B cell (primary cell): Measurements from ENCODE around the gene NELL2. TPM values are rescaled to one million over a fixed set of nuclear protein-coding genes. Genes with fewer than 3 reads are reported as not detected.

Experiments
- ATAC-seq: fragments of 200-7000 bp; cut with Tn5 transposase; one replicate; pipeline ENCODE4 v1.10.0; 2021; ENCODE audit warnings: low read depth, mild to moderate bottlenecking, moderate number of reproducible peaks, moderate library complexity
- CTCF ChIA-PET: fragments of 350-600 bp; sonication (Branson Sonifier 250); formaldehyde crosslinking; loops from one replicate; lab custom pipeline; 2021; ENCODE audit warnings: antibody characterized with exemption, inconsistent platforms; lab: Charles Lee
- POLR2A ChIA-PET: fragments of 350-600 bp; sonication (Branson Sonifier 250); formaldehyde crosslinking; loops from one replicate; lab custom pipeline; 2021; ENCODE audit warnings: antibody characterized with exemption; lab: Charles Lee
- DNase-seq: peaks from one replicate; pipeline ENCODE4 v3.0.0; 2013
- H2AFZ ChIP-seq: 2 replicates; pipeline ENCODE4 v1.6.1; 2012; ENCODE audit warnings: mild to moderate bottlenecking, low read depth, low read length; ENCODE audit not compliant: insufficient read depth, poor library complexity, severe bottlenecking
- H3K27ac ChIP-seq, 2 donors: 1 replicate in 1 of 2; 2 replicates in 1 of 2; pipeline ENCODE4 v1.5.1; 2012 to 2013; ENCODE audit warnings: low read length in 2 of 2, mild to moderate bottlenecking in 2 of 2, moderate library complexity in 1 of 2
- H3K27me3 ChIP-seq, 4 experiments: fragments of 200-600 bp in 1 of 4; sonication (generic) in 1 of 4; replicated peaks in 1 of 4; 1 replicate in 2 of 4; 2 replicates in 2 of 4; pipeline versions ENCODE4 v1.6.1 to v1.7.0; 2013 to 2016; ENCODE audit warnings: low read length in 3 of 4, mild to moderate bottlenecking in 2 of 4, mixed read lengths in 1 of 4, moderate library complexity in 1 of 4; ENCODE audit not compliant: insufficient read depth in 4 of 4, control insufficient read depth in 3 of 4; ENCODE audit errors: control extremely low read depth in 1 of 4
- H3K36me3 ChIP-seq, 2 experiments: replicated peaks in 1 of 2; 1 replicate in 1 of 2; 2 replicates in 1 of 2; pipeline versions ENCODE4 v1.6.1 to v1.7.1; 2013; ENCODE audit warnings: low read length in 1 of 2; ENCODE audit not compliant: insufficient read depth in 2 of 2, control insufficient read depth in 1 of 2; ENCODE audit errors: control extremely low read depth in 1 of 2, extremely low read depth in 1 of 2
- H3K4me1 ChIP-seq, 2 donors: fragments of 200-600 bp in 1 of 2; sonication (generic) in 1 of 2; 1 replicate in 1 of 2; 2 replicates in 1 of 2; pipeline versions ENCODE4 v1.5.1 to v1.6.1; 2013 to 2017; ENCODE audit warnings: low read length in 2 of 2; ENCODE audit not compliant: control insufficient read depth in 2 of 2, insufficient read depth in 2 of 2
- H3K4me2 ChIP-seq: replicated peaks from 2 replicates; pipeline ENCODE3; 2012; ENCODE audit warnings: mild to moderate bottlenecking, low read depth, low read length; ENCODE audit not compliant: poor library complexity, severe bottlenecking
- H3K4me3 ChIP-seq, 5 experiments: fragments of 200-600 bp in 1 of 5; sonication (generic) in 1 of 5; 1 replicate in 3 of 5; 2 replicates in 2 of 5; pipeline versions ENCODE4 v1.5.1 to v1.7.0; 2011 to 2016; ENCODE audit warnings: low read length in 4 of 5, mild to moderate bottlenecking in 4 of 5, low read depth in 2 of 5, control low read depth in 1 of 5, moderate library complexity in 1 of 5; ENCODE audit not compliant: insufficient read depth in 1 of 5; ENCODE audit errors: control extremely low read depth in 1 of 5, extremely low read depth in 1 of 5
- H3K79me2 ChIP-seq: fragments of 200-600 bp; sonication (generic); one replicate; pipeline ENCODE4 v1.6.0; 2016; ENCODE audit warnings: low read length; ENCODE audit not compliant: control insufficient read depth, insufficient read depth
- H3K9ac ChIP-seq: fragments of 200-600 bp; sonication (generic); 2 replicates; pipeline ENCODE4 v1.6.1; 2017; ENCODE audit warnings: mild to moderate bottlenecking, low read length, moderate library complexity
- H3K9me3 ChIP-seq, 3 donors: one replicate each; pipeline versions ENCODE4 v1.6.1 to v1.7.1; 2013; ENCODE audit warnings: low read length in 2 of 3; ENCODE audit not compliant: control insufficient read depth in 2 of 3, insufficient read depth in 1 of 3; ENCODE audit errors: control extremely low read depth in 1 of 3
- H4K20me1 ChIP-seq: 2 replicates; pipeline ENCODE4 v1.6.0; 2012; ENCODE audit warnings: mild to moderate bottlenecking, low read length; ENCODE audit not compliant: insufficient read depth, control insufficient read depth, poor library complexity, severe bottlenecking
- H3K27ac Mint-ChIP-seq: one replicate; pipeline ENCODE4 v1.8.0; 2021; ENCODE audit warnings: mixed read lengths
- H3K27me3 Mint-ChIP-seq: one replicate; pipeline ENCODE4 v1.8.0; 2021; ENCODE audit warnings: mixed read lengths
- H3K4me1 Mint-ChIP-seq: one replicate; pipeline ENCODE4 v1.8.0; 2021; ENCODE audit warnings: mixed read lengths
- H3K4me3 Mint-ChIP-seq: one replicate; pipeline ENCODE4 v1.8.0; 2021; ENCODE audit warnings: mixed read lengths
- H3K9me3 Mint-ChIP-seq: one replicate; pipeline ENCODE4 v1.8.0; 2022; ENCODE audit warnings: mixed read lengths; ENCODE audit not compliant: insufficient read depth
- CTCF ChIP-seq: fragments of 200-600 bp; IDR thresholded peaks from one replicate; pipeline ENCODE4 v1.8.0; 2022; ENCODE audit warnings: antibody characterized with exemption, mild to moderate bottlenecking
- EZH2 ChIP-seq: IDR thresholded peaks from 2 replicates; pipeline ENCODE4 v1.6.1; 2012; ENCODE audit warnings: borderline replicate concordance, low read depth, mild to moderate bottlenecking, moderate library complexity, low read length; ENCODE audit not compliant: insufficient read depth, poor library complexity, severe bottlenecking
- WGBS: methylation state at CpG from one replicate; pipeline ENCODE4 v1.1.5; 2013; ENCODE audit warnings: missing lambda C conversion rate; ENCODE audit not compliant: insufficient coverage; 5-methylcytosine and 5-hydroxymethylcytosine counted together
- intact Hi-C: fragments of 100-400 bp; cut with micrococcal nuclease; formaldehyde crosslinking; loops from one replicate; pipeline ENCODE4 v1.10.0; 2022
- polyA plus RNA-seq: library from polyadenylated mRNA; depleted of rRNA; stranded (reverse); fragments of >200 nt; gene quantifications from 2 replicates; pipeline ENCODE4 v1.2.3, GENCODE V29; 2012
- total RNA-seq, 2 donors: library from RNA; stranded (reverse); fragments of 120-200 nt in 1 of 2; gene quantifications; 1 replicate in 1 of 2; 2 replicates in 1 of 2; pipeline versions ENCODE4 v1.2.3 to v1.2.4, GENCODE V29; 2013 to 2022

Gene NELL2
- total and polyA plus RNA-seq, 2 donors (not counting 1 experiment from before 2014, with no cell fraction given): 0.22 TPM; not detected in 1

- Histone ChIP-seq H3K4me1 (no peaks in the 10 kb centered on the region), H3K9me3 (peaks cover 0 to 2% (median 0%) of the 10 kb centered on the region in 3 donors), H3K4me2 (no peak overlapping the region), H3K36me3 (no peaks in the 10 kb centered on the region), H3K27me3 (no peaks in the 10 kb centered on the region), H4K20me1 (no peaks in the 10 kb centered on the region), H2AFZ (no peak overlapping the region), H3K79me2 (no peaks in the 10 kb centered on the region), H3K27ac (no peak overlapping the region), H3K4me3 (no peak overlapping the region), H3K9ac (no peak overlapping the region)
- Mint-ChIP-seq H3K27ac (no peak overlapping the region), H3K9me3 (peaks cover 2% of the 10 kb centered on the region), H3K27me3 (peaks cover 5% of the 10 kb centered on the region), H3K4me3 (no peak overlapping the region), H3K4me1 (no peaks in the 10 kb centered on the region)
- TF ChIP-seq CTCF: no peak
- no peak for TF ChIP-seq EZH2
- 100% methylated on average over 1 of the region's 4 CpGs for WGBS
- DNase-seq: no peak
- intact Hi-C loops: no loop called here
- POLR2A ChIA-PET: no interaction called here
- ATAC-seq: no peak
- CTCF ChIA-PET: no interaction called here
Observed at GRCh38 chr12:44637875-44638274, 238.2 kb downstream of the NELL2 start.

- peaks cover 4% of the 10 kb centered on the region for H3K27me3 Mint-ChIP-seq
- Histone ChIP-seq H3K79me2 (no peaks in the 10 kb centered on the region), H3K27ac (no peak overlapping the region), H2AFZ (no peak overlapping the region), H3K4me2 (no peak overlapping the region), H3K27me3 (no peaks in the 10 kb centered on the region), H3K9ac (no peak overlapping the region), H3K4me3 (no peak overlapping the region), H4K20me1 (no peaks in the 10 kb centered on the region), H3K36me3 (no peaks in the 10 kb centered on the region), H3K4me1 (no peaks in the 10 kb centered on the region), H3K9me3 (no peaks in the 10 kb centered on the region)
- no peak overlapping the region for H3K4me3 Mint-ChIP-seq
- no peak for TF ChIP-seq CTCF
- TF ChIP-seq EZH2: no peak
- no peaks in the 10 kb centered on the region for H3K4me1 Mint-ChIP-seq
- ATAC-seq: no peak
- DNase-seq: no peak
- CTCF ChIA-PET: no interaction called here
- H3K27ac Mint-ChIP-seq: no peak overlapping the region
- intact Hi-C loops: no loop called here
- no peaks in the 10 kb centered on the region for H3K9me3 Mint-ChIP-seq
- POLR2A ChIA-PET: no interaction called here
- WGBS: 70% methylated on average over 1 of the region's 1 CpG
Observed at GRCh38 chr12:44628180-44628579, 247.9 kb downstream of the NELL2 start.
